IMR-90 (cell line): Measurements from ENCODE around the gene CLCNKA. TPM values are rescaled to one million over a fixed set of nuclear protein-coding genes. Genes with fewer than 3 reads are reported as not detected.

Experiments used
- ATAC-seq: fragments of 200-7000 bp; cut with Tn5 transposase; 2 replicates; pipeline ENCODE4 v1.9.1; 2020; ENCODE audit warnings: low read depth, mild to moderate bottlenecking, moderate library complexity
- BruUV-seq: library from RNA; stranded (reverse); fragments of 400-500 nt; replicated peaks from 2 replicates; lab custom pipeline; 2021; lab: Mats Ljungman, UMichigan
- CTCF ChIA-PET: fragments of 300-600 bp; formaldehyde crosslinking; extraction: SDS; loops from one replicate; lab custom pipeline; 2021; ENCODE audit warnings: antibody characterized with exemption; lab: Yijun Ruan, JAX
- POLR2A ChIA-PET: fragments of 300-600 bp; sonication (Branson Sonifier 250); formaldehyde crosslinking; loops from one replicate; lab custom pipeline; 2022; ENCODE audit warnings: antibody characterized with exemption; ENCODE audit not compliant: unreplicated experiment; lab: Charles Lee
- DNase-seq: peaks from one replicate; pipeline ENCODE4 v3.0.0; 2013
- H2AFZ ChIP-seq: replicated peaks from 2 replicates; pipeline ENCODE3; 2013; ENCODE audit warnings: low read length, mild to moderate bottlenecking; ENCODE audit not compliant: poor library complexity
- H2AK5ac ChIP-seq: 2 replicates; pipeline ENCODE4 v1.6.1; 2013; ENCODE audit warnings: low read depth, low read length, inconsistent platforms
- H2AK9ac ChIP-seq: replicated peaks from 2 replicates; pipeline ENCODE3; 2013; ENCODE audit warnings: mild to moderate bottlenecking, low read depth, low read length, moderate library complexity; ENCODE audit not compliant: poor library complexity
- H2BK120ac ChIP-seq: 2 replicates; pipeline ENCODE4 v1.6.1; 2013; ENCODE audit warnings: low read depth, low read length, inconsistent platforms
- H2BK15ac ChIP-seq: 3 replicates; pipeline ENCODE4 v1.6.1; 2013; ENCODE audit warnings: low read depth, low read length, inconsistent platforms
- H2BK20ac ChIP-seq: 2 replicates; pipeline ENCODE4 v1.6.1; 2013; ENCODE audit warnings: low read depth, mild to moderate bottlenecking, inconsistent platforms, low read length, moderate library complexity
- H2BK5ac ChIP-seq: 2 replicates; pipeline ENCODE4 v1.6.1; 2013; ENCODE audit warnings: mild to moderate bottlenecking, low read depth, low read length, inconsistent platforms; ENCODE audit not compliant: poor library complexity, severe bottlenecking
- H3K14ac ChIP-seq: replicated peaks from 2 replicates; pipeline ENCODE4 v1.6.1; 2013; ENCODE audit warnings: low read depth, low read length, inconsistent platforms
- H3K18ac ChIP-seq: 2 replicates; pipeline ENCODE4 v1.6.1; 2013; ENCODE audit warnings: low read depth, low read length, control low read depth
- H3K23ac ChIP-seq: 2 replicates; pipeline ENCODE4 v1.6.1; 2013; ENCODE audit warnings: low read depth, low read length, inconsistent platforms
- H3K27ac ChIP-seq: 2 replicates; pipeline ENCODE4 v1.5.1; 2013; ENCODE audit warnings: mild to moderate bottlenecking, control low read depth, low read length; ENCODE audit not compliant: insufficient read depth
- H3K27me3 ChIP-seq: 2 replicates; pipeline ENCODE4 v1.6.1; 2013; ENCODE audit warnings: low read length; ENCODE audit not compliant: control insufficient read depth, insufficient read depth
- H3K36me3 ChIP-seq: 2 replicates; pipeline ENCODE4 v1.6.1; 2013; ENCODE audit warnings: low read length, mixed read lengths; ENCODE audit not compliant: control insufficient read depth, insufficient read depth
- H3K4ac ChIP-seq: 2 replicates; pipeline ENCODE4 v1.6.1; 2013; ENCODE audit warnings: low read depth, low read length, inconsistent platforms
- H3K4me1 ChIP-seq: 2 replicates; pipeline ENCODE4 v1.6.1; 2013; ENCODE audit warnings: low read length, mixed read lengths; ENCODE audit not compliant: control insufficient read depth, insufficient read depth
- H3K4me2 ChIP-seq: 2 replicates; pipeline ENCODE4 v1.6.1; 2013; ENCODE audit warnings: low read depth, mild to moderate bottlenecking, control low read depth, low read length, moderate library complexity
- H3K4me3 ChIP-seq: 2 replicates; pipeline ENCODE4 v1.5.1; 2013; ENCODE audit warnings: low read depth, mild to moderate bottlenecking, control low read depth, low read length, moderate library complexity; ENCODE audit not compliant: insufficient read depth
- H3K56ac ChIP-seq: 2 replicates; pipeline ENCODE4 v1.6.1; 2013; ENCODE audit warnings: low read length, inconsistent platforms; ENCODE audit not compliant: insufficient read depth; ENCODE audit errors: extremely low read depth
- H3K79me1 ChIP-seq, 2 experiments: 2 replicates each; pipeline ENCODE4 v1.6.1; 2013; ENCODE audit warnings: low read length in 2 of 2, inconsistent platforms in 1 of 2, low read depth in 1 of 2
- H3K9ac ChIP-seq: 2 replicates; pipeline ENCODE4 v1.6.1; 2013; ENCODE audit warnings: low read depth, low read length, control low read depth
- H3K9me1 ChIP-seq: 2 replicates; pipeline ENCODE4 v1.6.1; 2013; ENCODE audit warnings: low read length, inconsistent platforms; ENCODE audit not compliant: insufficient read depth
- H3K9me3 ChIP-seq: 2 replicates; pipeline ENCODE4 v1.6.1; 2013; ENCODE audit warnings: low read length; ENCODE audit not compliant: control insufficient read depth, insufficient read depth
- H4K20me1 ChIP-seq: 2 replicates; pipeline ENCODE4 v1.6.1; 2013; ENCODE audit warnings: low read length, inconsistent platforms; ENCODE audit not compliant: insufficient read depth
- H4K5ac ChIP-seq: 2 replicates; pipeline ENCODE4 v1.6.1; 2013; ENCODE audit warnings: mild to moderate bottlenecking, low read depth, low read length, control low read depth
- H4K8ac ChIP-seq, 2 experiments: 2 replicates each; pipeline ENCODE4 v1.6.1; 2013; ENCODE audit warnings: low read depth in 2 of 2, low read length in 2 of 2, control low read depth in 1 of 2, inconsistent platforms in 1 of 2
- H4K91ac ChIP-seq: 2 replicates; pipeline ENCODE4 v1.6.1; 2013; ENCODE audit warnings: low read depth, low read length, inconsistent platforms; ENCODE audit not compliant: insufficient read depth
- CTCF ChIP-seq: conservative IDR thresholded peaks from 2 replicates; pipeline ENCODE4 v1.5.1; 2012; ENCODE audit warnings: mild to moderate bottlenecking, low read depth, low read length, improper control_type of control experiment
- NFE2L2 ChIP-seq: fragments of 150-350 bp; IDR thresholded peaks from 2 replicates; pipeline ENCODE4 v1.6.1; 2016; ENCODE audit warnings: low read depth, mild to moderate bottlenecking, low read length
- RAD21 ChIP-seq: IDR thresholded peaks from 2 replicates; pipeline ENCODE4 v1.6.1; 2012; ENCODE audit warnings: low read length, improper control_type of control experiment
- WGBS, 2 experiments: methylation state at CpG; one replicate each; pipeline versions ENCODE4 v1.1.5 to v1.1.7; 2013; ENCODE audit warnings: missing lambda C conversion rate in 2 of 2; ENCODE audit not compliant: insufficient read length in 1 of 2; ENCODE audit errors: extremely low coverage in 2 of 2; 5-methylcytosine and 5-hydroxymethylcytosine counted together
- dilution Hi-C: fragments of 300-500 bp; cut with HindIII; formaldehyde crosslinking; loops from one replicate; pipeline ENCODE4 v1.14.3; 2018; ENCODE audit warnings: low sequenced_read_pairs; ENCODE audit not compliant: unreplicated experiment
- in situ Hi-C: fragments of 300-500 bp; cut with MboI; formaldehyde crosslinking; loops from 3 replicates; pipeline ENCODE4 v1.14.3; 2019; ENCODE audit warnings: low sequenced_read_pairs, inconsistent platforms, mixed read lengths
- intact Hi-C: fragments of 100-400 bp; cut with micrococcal nuclease; formaldehyde crosslinking; loops from 2 replicates; pipeline ENCODE4 v1.10.0; 2022
- polyA plus RNA-seq, 3 experiments: library from polyadenylated mRNA; depleted of rRNA; stranded (reverse); fragments of >200 nt; gene quantifications; 2 replicates each; pipeline ENCODE4 v1.2.3, GENCODE V29; 2012; ENCODE audit warnings: low replicate concordance in 1 of 3
- total RNA-seq: library from RNA; depleted of rRNA; stranded (reverse); fragments of >200 nt; gene quantifications from 2 replicates; pipeline ENCODE4 v1.2.3, GENCODE V29; 2012

The CLCNKA gene
- total and polyA plus RNA-seq, 2 of the 4 experiments (the other 2 are of a cell fraction), result 0.05 TPM; not detected in 1

- H2BK20ac ChIP-seq, result no peak overlapping the region
- no peak for TF ChIP-seq NFE2L2
- no peak for TF ChIP-seq RAD21
- no peak for TF ChIP-seq CTCF
- H3K9ac ChIP-seq, result no peak overlapping the region
- no TSS peak for BruUV-seq
- dilution Hi-C loops, result no loop called here
- no peak overlapping the region for H4K8ac ChIP-seq
- DNase-seq (no peak), ATAC-seq (no peak)
- H3K27ac ChIP-seq, result no peak overlapping the region
- H3K27me3 ChIP-seq, result peaks cover 2% of the 10 kb centered on the region; the same call in 1 of the 2 replicates
- no peak overlapping the region for H2AFZ ChIP-seq
- no peak overlapping the region for H2AK9ac ChIP-seq
- no peaks in the 10 kb centered on the region; the same call in 1 of the 2 replicates for H3K9me1 ChIP-seq
- CTCF ChIA-PET, result interaction anchor here (0.8 kb wide), 1 partner anchor 232 kb away, joined by 3 read pairs; no protein-coding TSS in a partner anchor
- H3K14ac ChIP-seq, result no peak overlapping the region
- no peaks in the 10 kb centered on the region for H3K36me3 ChIP-seq
- H3K4ac ChIP-seq, result no peak overlapping the region
- intact Hi-C loops, result loop anchor here (1.0 to 5.0 kb wide), 3 partner anchors 23 to 217 kb away; no protein-coding TSS in a partner anchor
- no peak overlapping the region for H3K18ac ChIP-seq
- H2BK120ac ChIP-seq, result no peak overlapping the region
- H2BK5ac ChIP-seq, result no peak overlapping the region
- in situ Hi-C loops, result no loop called here
- H3K56ac ChIP-seq, result no peak overlapping the region
- H2BK15ac ChIP-seq, result no peak overlapping the region
- POLR2A ChIA-PET, result no interaction called here
- H3K79me1 ChIP-seq, result no peaks in the 10 kb centered on the region
- no peak overlapping the region for H4K5ac ChIP-seq
- H4K20me1 ChIP-seq, result 0 out of 2 replicates have a peak, but pooled peaks cover 4% of the 10 kb centered on the region
- no peak overlapping the region for H3K4me3 ChIP-seq
- H2AK5ac ChIP-seq, result no peak overlapping the region
- no peak overlapping the region for H4K91ac ChIP-seq
- peaks cover 9% of the 10 kb centered on the region for H3K4me1 ChIP-seq
- no peak overlapping the region for H3K23ac ChIP-seq
- WGBS, 2 experiments, result 84% methylated on average over 9 of the region's 11 CpGs; no CpG with 5 or more reads in 1 of the 2 experiments
- H3K4me2 ChIP-seq, result no peak overlapping the region
- no peaks in the 10 kb centered on the region for H3K9me3 ChIP-seq
Measured at GRCh38 chr1:16009678-16010077, 12.2 kb upstream of the CLCNKA start.
